ENCODE measurements around the gene GMCL1. TPM values are rescaled to one million over a fixed set of nuclear protein-coding genes. Genes with fewer than 3 reads are reported as not detected.

GMCL1 gene, protein sequence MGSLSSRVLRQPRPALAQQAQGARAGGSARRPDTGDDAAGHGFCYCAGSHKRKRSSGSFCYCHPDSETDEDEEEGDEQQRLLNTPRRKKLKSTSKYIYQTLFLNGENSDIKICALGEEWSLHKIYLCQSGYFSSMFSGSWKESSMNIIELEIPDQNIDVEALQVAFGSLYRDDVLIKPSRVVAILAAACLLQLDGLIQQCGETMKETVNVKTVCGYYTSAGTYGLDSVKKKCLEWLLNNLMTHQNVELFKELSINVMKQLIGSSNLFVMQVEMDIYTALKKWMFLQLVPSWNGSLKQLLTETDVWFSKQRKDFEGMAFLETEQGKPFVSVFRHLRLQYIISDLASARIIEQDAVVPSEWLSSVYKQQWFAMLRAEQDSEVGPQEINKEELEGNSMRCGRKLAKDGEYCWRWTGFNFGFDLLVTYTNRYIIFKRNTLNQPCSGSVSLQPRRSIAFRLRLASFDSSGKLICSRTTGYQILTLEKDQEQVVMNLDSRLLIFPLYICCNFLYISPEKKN
- 8.7 and 9.8 TPM in 2 replicates for total RNA-seq

DNA sequence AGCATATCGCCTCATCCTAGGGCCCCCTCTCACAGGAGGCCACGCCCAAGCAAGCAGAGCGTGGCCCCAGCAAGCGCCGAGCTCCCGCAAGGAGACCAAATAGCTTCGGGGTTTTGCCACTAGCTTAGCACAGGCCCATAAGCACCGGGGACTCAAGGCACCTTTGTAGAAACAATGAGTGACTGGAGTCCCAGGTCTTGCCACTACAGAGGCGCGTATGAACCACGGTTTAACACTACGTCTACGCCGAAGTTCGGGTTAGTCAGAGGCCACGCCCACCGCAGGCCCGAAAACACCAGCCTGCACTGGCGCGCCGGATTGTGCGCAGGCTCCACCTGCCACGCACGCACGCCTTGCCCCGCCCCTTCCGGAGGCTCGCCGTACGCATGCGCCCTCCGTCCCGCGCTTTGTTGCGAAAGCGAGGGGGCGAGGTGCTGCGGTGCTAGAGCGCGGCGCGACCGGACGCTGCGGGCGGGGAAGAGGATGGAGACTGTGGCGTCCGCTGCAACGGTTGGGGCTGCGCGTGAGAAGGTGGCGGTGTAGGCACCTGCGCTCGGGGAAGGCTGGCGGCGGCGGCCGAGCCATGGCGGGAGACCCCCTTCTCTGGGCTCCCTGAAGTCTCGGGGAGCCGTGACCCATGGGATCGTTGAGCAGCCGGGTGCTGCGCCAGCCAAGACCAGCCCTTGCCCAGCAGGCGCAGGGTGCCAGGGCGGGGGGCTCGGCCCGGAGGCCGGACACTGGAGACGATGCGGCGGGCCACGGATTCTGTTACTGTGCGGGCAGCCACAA, at the start of gene GMCL1:
Gene GMCL1 (plus strand): TSS at position 405 of the 789 bp plus-strand sequence. CDS start 233 bp downstream, at position 638.
- peak; percentile 55 for DNase-seq (ENCODE audit: low read depth)
- TF ChIP-seq, protein P1, sequence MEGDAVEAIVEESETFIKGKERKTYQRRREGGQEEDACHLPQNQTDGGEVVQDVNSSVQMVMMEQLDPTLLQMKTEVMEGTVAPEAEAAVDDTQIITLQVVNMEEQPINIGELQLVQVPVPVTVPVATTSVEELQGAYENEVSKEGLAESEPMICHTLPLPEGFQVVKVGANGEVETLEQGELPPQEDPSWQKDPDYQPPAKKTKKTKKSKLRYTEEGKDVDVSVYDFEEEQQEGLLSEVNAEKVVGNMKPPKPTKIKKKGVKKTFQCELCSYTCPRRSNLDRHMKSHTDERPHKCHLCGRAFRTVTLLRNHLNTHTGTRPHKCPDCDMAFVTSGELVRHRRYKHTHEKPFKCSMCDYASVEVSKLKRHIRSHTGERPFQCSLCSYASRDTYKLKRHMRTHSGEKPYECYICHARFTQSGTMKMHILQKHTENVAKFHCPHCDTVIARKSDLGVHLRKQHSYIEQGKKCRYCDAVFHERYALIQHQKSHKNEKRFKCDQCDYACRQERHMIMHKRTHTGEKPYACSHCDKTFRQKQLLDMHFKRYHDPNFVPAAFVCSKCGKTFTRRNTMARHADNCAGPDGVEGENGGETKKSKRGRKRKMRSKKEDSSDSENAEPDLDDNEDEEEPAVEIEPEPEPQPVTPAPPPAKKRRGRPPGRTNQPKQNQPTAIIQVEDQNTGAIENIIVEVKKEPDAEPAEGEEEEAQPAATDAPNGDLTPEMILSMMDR (conservative IDR thresholded peaks at IDR 0.05; ENCODE audit: low read depth, low read length) = no peak
- peak within 1 kb of the TSS; percentile 80 for H3K4me3 ChIP-seq (ENCODE audit: low read depth, low read length)

DNA sequence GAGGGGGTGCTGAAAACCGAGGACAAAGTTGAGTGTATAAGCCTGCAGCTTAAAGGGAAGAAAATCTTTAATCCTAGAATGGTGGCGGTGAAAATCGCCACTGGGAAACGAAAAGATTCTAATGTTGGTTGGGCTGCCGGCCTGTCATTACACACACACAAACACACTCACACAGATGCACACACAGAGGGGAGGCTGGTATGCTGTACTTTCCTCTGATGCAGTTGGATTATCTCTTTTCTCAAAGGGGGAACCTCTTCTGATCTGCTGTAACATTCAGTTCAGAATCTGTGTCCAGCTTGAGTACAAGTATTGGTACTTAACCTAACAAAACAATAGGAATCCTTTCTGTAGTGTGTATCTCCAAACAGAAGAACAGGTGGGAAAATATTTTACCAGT, 48.5 kb upstream of the GMCL1 start:
- TF ChIP-seq, protein P1 (conservative IDR thresholded peaks at IDR 0.05; ENCODE audit: low read depth, low read length) = no peak
- no peak for DNase-seq (ENCODE audit: low read depth)
- H3K4me3 ChIP-seq (ENCODE audit: low read depth, low read length) = no peak overlapping the region

DNA sequence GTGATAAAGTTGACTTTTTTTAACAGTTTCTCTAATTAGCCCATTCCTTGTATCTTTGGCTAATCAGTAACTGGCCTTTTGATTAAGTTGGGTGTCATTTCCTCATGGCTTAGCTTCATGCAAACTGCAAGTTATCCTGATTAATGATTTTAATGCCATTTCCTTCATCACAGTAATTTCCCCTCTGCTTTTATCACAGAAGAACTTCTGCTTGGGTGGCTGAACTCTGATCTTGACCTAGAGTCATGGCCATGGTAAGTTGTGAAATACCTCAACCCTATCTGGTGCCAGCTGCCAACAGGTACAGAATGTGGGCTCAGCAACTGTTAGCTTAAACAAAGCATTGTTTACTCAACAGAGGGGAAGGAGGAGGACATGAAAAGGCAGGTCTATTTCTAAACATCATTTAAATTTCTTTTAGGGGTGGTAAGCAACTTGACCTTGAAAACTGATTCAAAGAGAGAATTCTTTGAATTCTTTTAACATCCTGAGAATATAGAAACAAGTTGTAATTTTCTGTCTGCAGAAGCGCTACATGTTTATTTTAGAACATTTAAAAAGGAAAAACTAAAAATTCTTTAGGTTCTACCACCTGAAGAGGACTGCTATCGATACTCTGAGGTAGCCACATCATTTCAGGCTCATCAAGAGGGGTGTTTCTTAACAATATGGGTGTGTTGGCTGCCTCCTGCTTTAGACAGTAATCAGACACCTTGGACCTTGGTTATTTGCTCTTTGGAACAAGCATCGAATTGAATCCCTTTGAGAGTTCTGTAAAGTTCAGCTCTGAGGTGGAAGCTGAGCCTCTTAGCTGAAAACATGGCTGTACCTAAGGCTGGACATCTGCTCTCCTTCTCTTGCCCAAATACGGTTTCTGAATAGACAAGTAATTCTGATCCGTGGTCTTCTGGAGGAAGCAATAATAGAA, 47.9 kb upstream of the GMCL1 start:
- H3K4me3 ChIP-seq (ENCODE audit: low read depth, low read length) = no peak overlapping the region
- TF ChIP-seq, protein P1 (conservative IDR thresholded peaks at IDR 0.05; ENCODE audit: low read depth, low read length) = no peak
- peak; percentile 56 for DNase-seq (ENCODE audit: low read depth)

DNA sequence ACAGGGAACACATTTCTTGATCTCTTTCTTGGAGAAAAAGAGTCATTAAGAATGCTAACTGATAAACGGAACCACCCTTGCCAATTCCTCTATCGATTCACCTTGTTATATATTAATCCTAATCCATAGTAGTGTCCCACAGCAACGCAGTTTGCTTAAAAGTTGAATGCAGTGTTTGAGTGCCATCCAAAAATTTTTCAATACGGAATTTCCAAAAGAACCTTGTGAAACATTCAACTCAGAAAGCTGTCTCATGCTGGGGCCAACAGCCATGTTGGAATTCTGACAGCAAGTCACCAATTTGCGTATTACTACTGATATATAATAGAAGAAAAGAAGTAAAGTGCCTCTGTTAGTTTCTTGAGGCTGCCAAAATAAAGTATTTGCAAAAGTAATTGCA, 45.2 kb upstream of the GMCL1 start:
- TF ChIP-seq, protein P1 (conservative IDR thresholded peaks at IDR 0.05; ENCODE audit: low read depth, low read length) = no peak
- DNase-seq (ENCODE audit: low read depth) = no peak

DNA sequence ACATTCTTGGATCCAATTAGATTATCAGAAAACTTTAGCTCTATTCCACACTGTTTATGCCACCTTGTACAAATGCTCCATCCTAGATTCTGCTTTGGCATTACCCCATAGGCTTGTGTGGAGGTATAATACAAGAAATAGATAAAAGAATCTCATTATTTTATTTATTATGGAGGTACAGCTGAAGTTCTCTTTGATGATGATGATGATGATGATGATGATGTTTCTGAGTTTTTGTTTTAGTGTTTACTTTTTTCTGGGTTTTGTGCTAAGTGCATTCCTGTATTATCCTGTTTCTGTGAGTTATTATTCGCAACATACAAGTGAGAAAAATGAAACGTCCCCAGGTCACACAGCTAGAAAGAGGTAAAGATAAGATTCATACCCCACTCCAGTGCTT, 44.1 kb upstream of the GMCL1 start:
- H3K4me3 ChIP-seq (ENCODE audit: low read depth, low read length) = no peak overlapping the region
- TF ChIP-seq, protein P1 (conservative IDR thresholded peaks at IDR 0.05; ENCODE audit: low read depth, low read length) = no peak
- DNase-seq (ENCODE audit: low read depth) = no peak

More for the DNA sequence above, 45.2 kb upstream of the GMCL1 start:
- no peak overlapping the region for H3K4me3 ChIP-seq (ENCODE audit: low read depth, low read length)

DNA sequence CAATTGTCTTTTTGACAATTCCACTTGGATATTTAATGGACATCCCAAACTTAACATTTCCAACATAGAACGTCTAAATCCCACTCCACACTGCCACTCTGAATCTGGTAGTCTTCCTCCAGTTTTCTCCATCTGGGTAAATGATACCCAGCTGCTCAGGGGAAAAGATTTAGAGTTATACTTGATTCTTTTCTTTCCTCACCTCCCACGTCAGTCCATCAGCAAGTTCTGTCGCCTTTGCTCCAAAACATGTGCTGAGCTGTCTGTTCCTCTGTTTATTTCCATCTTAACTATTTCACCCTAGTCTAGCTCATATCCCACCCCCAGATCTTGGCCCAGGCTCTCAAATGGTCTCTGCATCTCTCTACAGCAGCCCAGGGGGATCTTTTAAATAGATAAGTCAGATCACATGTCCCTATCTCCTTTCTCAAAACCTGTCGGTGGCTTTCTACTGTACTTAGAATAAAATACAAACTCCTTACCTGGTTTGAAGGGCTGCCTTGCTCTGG, 43.4 kb upstream of the GMCL1 start:
- DNase-seq (ENCODE audit: low read depth) = no peak
- TF ChIP-seq, protein P1 (conservative IDR thresholded peaks at IDR 0.05; ENCODE audit: low read depth, low read length) = no peak

More for the DNA sequence above, 43.4 kb upstream of the GMCL1 start:
- H3K4me3 ChIP-seq (ENCODE audit: low read depth, low read length) = no peak overlapping the region

Data from epithelial cell of proximal tubule (primary cell).